HepG2 (cell line): ENCODE data around the gene COX7A1. TPM values are rescaled to one million over a fixed set of nuclear protein-coding genes. Genes with fewer than 3 reads are reported as not detected.
A peak's percentile ranks its signal among the peaks of the same experiment; 100 is the strongest.

Experiments
- AGO1 ChIP-seq: fragments of 200-400 bp; formaldehyde crosslinking; IDR thresholded peaks from 2 replicates; pipeline ENCODE4 v1.6.1; 2017; ENCODE audit warnings: mild to moderate bottlenecking, low read depth, low read length, moderate library complexity; ENCODE audit not compliant: poor library complexity, severe bottlenecking
- FOXC1 ChIP-seq: sonication (generic); formaldehyde crosslinking; IDR thresholded peaks from 2 replicates; pipeline ENCODE4 v1.8.0; 2022; ENCODE audit warnings: mild to moderate bottlenecking, missing genetic modification reagents, borderline replicate concordance
- FOXP1 ChIP-seq, 2 experiments: fragments of 450-650 bp in 1 of 2; IDR thresholded peaks; 2 replicates each; pipeline ENCODE4 v1.6.1; 2017 to 2018; ENCODE audit warnings: antibody characterized with exemption in 1 of 2
- HOMEZ ChIP-seq: IDR thresholded peaks from 2 replicates; pipeline ENCODE4 v1.6.1; 2016; ENCODE audit warnings: low read depth
- KDM5A ChIP-seq: fragments of 200-600 bp; sonication (generic); IDR thresholded peaks from 2 replicates; pipeline ENCODE4 v1.7.0; 2018; ENCODE audit warnings: antibody characterized with exemption, mild to moderate bottlenecking, low read length, borderline replicate concordance
- MIXL1 ChIP-seq: IDR thresholded peaks from 2 replicates; pipeline ENCODE4 v1.6.1; 2016
- MNT ChIP-seq: fragments of 450-650 bp; IDR thresholded peaks from 2 replicates; pipeline ENCODE4 v1.6.1; 2016
- NFKB2 ChIP-seq: sonication (generic); formaldehyde crosslinking; IDR thresholded peaks from 2 replicates; pipeline ENCODE4 v1.4.0; 2020; ENCODE audit warnings: missing genetic modification reagents, borderline replicate concordance
- NFYB ChIP-seq: sonication (generic); formaldehyde crosslinking; IDR thresholded peaks from 2 replicates; pipeline ENCODE4 v1.4.0; 2020; ENCODE audit warnings: missing genetic modification reagents
- NKX3-1 ChIP-seq: sonication (generic); formaldehyde crosslinking; IDR thresholded peaks from 2 replicates; pipeline ENCODE4 v1.5.0; 2020; ENCODE audit warnings: missing genetic modification reagents
- RBFOX2 ChIP-seq: fragments of 200-400 bp; formaldehyde crosslinking; IDR thresholded peaks from 2 replicates; pipeline ENCODE4 v1.6.1; 2017; ENCODE audit warnings: low read depth, mild to moderate bottlenecking, low read length
- SMAD1 ChIP-seq: sonication (generic); formaldehyde crosslinking; IDR thresholded peaks from 2 replicates; pipeline ENCODE4 v1.4.0; 2020; ENCODE audit warnings: missing genetic modification reagents, low read depth, mild to moderate bottlenecking, borderline replicate concordance
- STAT6 ChIP-seq: sonication (generic); formaldehyde crosslinking; IDR thresholded peaks from 2 replicates; pipeline ENCODE4 v1.4.0; 2020; ENCODE audit warnings: missing genetic modification reagents, mild to moderate bottlenecking, borderline replicate concordance
- SUZ12 ChIP-seq: fragments of 150-350 bp; IDR thresholded peaks from 2 replicates; pipeline ENCODE4 v1.6.1; 2014; ENCODE audit warnings: low read depth, low read length
- TFDP2 ChIP-seq: sonication (generic); formaldehyde crosslinking; IDR thresholded peaks from 2 replicates; pipeline ENCODE4 v1.4.0; 2020; ENCODE audit warnings: missing genetic modification reagents
- ZBTB21 ChIP-seq: sonication (generic); formaldehyde crosslinking; IDR thresholded peaks from 2 replicates; pipeline ENCODE4 v1.4.0; 2020; ENCODE audit warnings: missing genetic modification reagents
- ZBTB39 ChIP-seq: sonication (generic); formaldehyde crosslinking; IDR thresholded peaks from 2 replicates; pipeline ENCODE4 v1.5.0; 2020; ENCODE audit warnings: missing genetic modification reagents
- ZNF205 ChIP-seq: IDR thresholded peaks from 2 replicates; pipeline ENCODE4 v1.6.1; 2018; ENCODE audit warnings: missing biosample characterization, missing genetic modification reagents
- ZNF839 ChIP-seq: sonication (generic); formaldehyde crosslinking; IDR thresholded peaks from 2 replicates; pipeline ENCODE4 v1.4.0; 2020; ENCODE audit warnings: missing genetic modification reagents, mild to moderate bottlenecking, borderline replicate concordance
- polyA plus RNA-seq, 8 experiments: library from polyadenylated mRNA; depleted of rRNA in 3 of 8; stranded (reverse) in 7 of 8; unstranded in 1 of 8; fragments of >200 nt; fragmentation: Illumina TruSeq in 4 of 8; extraction: Trizol in 4 of 8; gene quantifications; 2 replicates each; pipeline versions ENCODE4 v1.2.1 to v1.2.3, GENCODE V29; 2011 to 2016; ENCODE audit warnings: low read depth in 4 of 8, missing spikeins in 1 of 8, mixed read lengths in 1 of 8; ENCODE audit not compliant: insufficient read depth in 1 of 8
- total RNA-seq, 5 experiments: library from RNA; depleted of rRNA; stranded (reverse); fragments of >200 nt; fragmentation: Illumina TruSeq; extraction: Trizol; gene quantifications; 2 replicates each; pipeline ENCODE4 v1.2.3, GENCODE V29; 2016; ENCODE audit warnings: low read depth in 1 of 5

Gene COX7A1
- total and polyA plus RNA-seq, 2 of the 13 experiments (the other 11 are each of a cell fraction or from before 2014, with no cell fraction given), result not detected

GRCh38 chr19:36120092-36120983 lies 31.9 kb downstream of the COX7A1 start (continued):
- TF ChIP-seq NKX3-1 (CRISPR knock-in tag) (peak; percentile 21; the same call in 1 of the 2 replicates), ZBTB21 (CRISPR knock-in tag) (no peak), RBFOX2 (peak; percentile 20; the same call in 1 of the 2 replicates), MNT (peak; percentile 80), SUZ12 (no peak), ZBTB39 (CRISPR knock-in tag) (no peak), AGO1 (no peak), NFKB2 (CRISPR knock-in tag) (peak; percentile 6; the same call in 1 of the 2 replicates), KDM5A (peak; percentile 56; the same call in 1 of the 2 replicates), NFYB (CRISPR knock-in tag) (peak; percentile 74), SMAD1 (CRISPR knock-in tag) (peak; percentile 95; the same call in 1 of the 2 replicates), MIXL1 (CRISPR knock-in tag) (peak; percentile 42; the same call in 1 of the 2 replicates), FOXP1 (IDR thresholded peaks at IDR 0.05) (0 out of 2 replicates have a peak, but pooled peaks have one; percentile 19), FOXP1 (CRISPR knock-in tag; IDR thresholded peaks at IDR 0.05) (peak; percentile 94), ZNF205 (0 out of 2 replicates have a peak, but pooled peaks have one; percentile 53), ZNF839 (CRISPR knock-in tag) (no peak), STAT6 (CRISPR knock-in tag) (no peak), HOMEZ (peak; percentile 68), FOXC1 (no peak), TFDP2 (peak; percentile 47; the same call in 1 of the 2 replicates)
